DMS114 treated with DMSO at 0.1 percent for 48 hours (cell line): ENCODE measurements around the gene VPS26A.
A peak's percentile ranks its signal among the peaks of the same experiment; 100 is the strongest.
"Not testable (repeated sequence)": the region's sequence is repeated elsewhere in the genome, so short reads cannot be mapped to it uniquely, and the experiment has no call there.

Source experiments
- DNase-seq: peaks from one replicate; lab custom pipeline; 2025; ENCODE audit not compliant: unreplicated experiment; lab: John Stamatoyannopoulos, UW

Gene VPS26A

GRCh38 chr10:69175326-69175725 lies 51.3 kb downstream of the VPS26A start:
- DNase-seq: not testable (repeated sequence)

GRCh38 chr10:69176823-69177222 lies 52.8 kb downstream of the VPS26A start:
- DNase-seq: no peak

GRCh38 chr10:69179089-69179742 lies 55.2 kb downstream of the VPS26A start:
- peak; percentile 91 for DNase-seq

- DNase-seq: peak; percentile 98
These were observed 56.0 kb downstream of the VPS26A start, which contains the start of gene SUPV3L1 for GRCh38 chr10:69179743-69180524. Gene SUPV3L1, plus strand, starts transcription at chr10:69180234. Its CDS starts 58 bp downstream, at chr10:69180292.

- DNase-seq: no peak
These were observed 56.7 kb downstream of the VPS26A start for GRCh38 chr10:69180525-69181204.

- no peak for DNase-seq
These were observed 57.5 kb downstream of the VPS26A start for GRCh38 chr10:69181433-69181832.

DNA sequence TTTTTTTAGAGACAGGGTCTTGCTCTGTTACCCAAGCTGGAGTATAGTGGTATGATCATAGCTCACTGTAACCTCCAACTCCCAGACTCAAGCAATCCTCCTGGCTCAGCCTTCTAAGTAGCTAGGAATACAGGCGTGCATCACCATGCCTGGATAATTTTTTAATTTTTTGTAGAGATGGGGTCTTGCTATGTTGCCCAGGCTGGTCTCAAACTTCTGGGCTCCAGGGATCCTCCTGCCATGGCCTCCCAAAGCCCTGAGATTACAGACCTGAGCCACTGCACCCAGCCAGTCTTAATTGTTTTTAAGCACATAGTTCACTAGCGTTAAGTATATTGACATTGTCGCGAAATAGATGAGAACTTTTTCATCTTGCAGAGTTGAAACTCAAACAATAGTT lies 58.0 kb downstream of the VPS26A start:
- DNase-seq: no peak

GRCh38 chr10:69186524-69186923 lies 62.5 kb downstream of the VPS26A start:
- no peak for DNase-seq

DNA sequence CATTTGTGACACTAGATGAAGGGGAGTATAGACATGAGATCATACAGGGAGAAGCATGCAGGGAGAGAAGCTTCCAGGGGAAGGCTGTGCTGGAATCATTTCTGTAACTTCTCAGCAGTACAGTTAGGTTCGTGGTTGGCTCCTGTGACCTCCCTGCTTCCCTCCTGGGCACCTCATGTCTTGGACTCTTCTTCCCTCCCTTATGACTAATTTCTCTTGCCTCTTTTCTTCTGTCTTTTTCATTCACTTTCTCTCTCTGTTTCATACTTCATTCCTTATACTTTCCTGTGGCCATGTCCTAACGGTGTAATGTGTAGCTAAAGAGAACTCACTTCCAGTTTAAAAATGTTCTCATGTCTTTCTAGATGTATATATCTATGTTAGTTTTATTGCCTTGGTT lies 77.1 kb downstream of the VPS26A start:
- no peak for DNase-seq

DNA sequence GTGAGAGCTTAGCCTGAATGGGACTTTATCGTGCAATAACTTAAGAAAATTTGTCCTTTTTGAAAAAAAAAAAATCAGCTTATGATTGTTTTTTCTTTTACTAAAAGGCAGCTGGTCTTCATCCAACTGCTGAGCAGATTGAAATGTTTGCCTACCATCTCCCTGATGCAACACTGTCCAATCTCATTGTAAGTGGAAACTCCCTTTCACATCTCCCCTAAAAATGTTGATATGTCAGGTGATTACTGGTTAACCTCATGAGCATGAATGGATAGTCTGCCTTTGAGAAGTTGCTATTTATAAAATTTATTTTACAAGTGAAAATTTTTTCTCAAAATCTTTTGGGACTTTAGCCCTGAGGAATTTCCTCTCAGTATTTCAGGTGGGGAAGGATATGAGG lies 78.4 kb downstream of the VPS26A start:
- no peak for DNase-seq

GRCh38 chr10:69208761-69209160 lies 84.8 kb downstream of the VPS26A start:
- DNase-seq: no peak

- no peak for DNase-seq
These were observed 86.0 kb downstream of the VPS26A start for GRCh38 chr10:69209787-69210484.

DNA sequence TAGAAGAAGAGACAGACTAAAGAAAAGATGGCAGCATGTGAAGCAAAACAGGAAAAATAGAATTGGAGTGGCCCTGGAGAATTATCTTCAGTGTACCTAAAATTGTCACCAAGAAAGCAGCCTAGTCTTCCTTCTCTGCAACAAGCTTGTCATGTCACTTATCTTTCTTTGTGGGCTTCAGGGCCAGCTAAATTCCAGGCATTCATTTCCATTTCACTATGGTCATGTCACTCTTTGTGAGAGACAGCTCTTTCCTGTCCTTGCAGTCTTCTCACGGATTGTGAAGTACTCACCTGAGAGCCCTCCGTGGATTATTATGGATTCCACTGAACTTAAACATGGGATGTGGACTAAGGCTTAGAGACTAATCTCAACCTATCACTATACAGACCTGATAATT lies 87.1 kb downstream of the VPS26A start:
- DNase-seq: no peak

GRCh38 chr10:69211524-69211923 lies 87.5 kb downstream of the VPS26A start:
- no peak for DNase-seq

DNA sequence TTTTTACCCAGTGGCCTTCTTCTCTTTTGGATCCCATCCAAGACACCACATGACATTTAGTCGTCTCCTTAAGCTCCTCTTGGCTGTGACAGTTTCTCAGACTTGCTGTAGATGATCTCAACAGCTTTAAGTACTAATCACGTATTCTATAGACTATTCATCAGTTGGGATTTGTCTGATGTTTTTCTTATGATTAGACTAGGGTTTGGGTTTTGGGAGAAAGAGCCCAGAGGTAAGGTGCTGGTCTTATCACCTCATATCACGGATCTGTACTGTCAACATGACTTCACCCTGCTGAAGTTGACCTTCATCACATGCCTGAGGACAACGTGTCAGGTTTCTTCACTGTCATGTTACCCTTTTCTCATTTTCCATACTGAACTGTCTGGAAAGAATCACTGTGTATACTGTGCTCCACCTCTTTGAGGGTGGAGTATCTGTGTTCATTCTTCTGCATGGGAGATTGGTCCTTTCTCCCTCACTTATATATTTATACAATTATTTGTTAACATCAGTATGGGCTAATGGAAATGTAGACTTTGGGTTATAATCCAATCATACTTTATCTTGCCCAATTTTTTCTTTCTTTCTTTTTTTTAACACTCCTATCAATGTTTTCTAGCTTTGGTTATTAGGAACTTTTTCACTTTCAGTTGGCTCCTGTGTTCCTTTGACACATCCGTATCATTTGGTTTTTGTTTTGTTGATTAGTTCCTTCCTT lies 89.8 kb downstream of the VPS26A start:
- DNase-seq: no peak

- no peak for DNase-seq
These were observed 90.7 kb downstream of the VPS26A start for GRCh38 chr10:69214666-69215131.

DNA sequence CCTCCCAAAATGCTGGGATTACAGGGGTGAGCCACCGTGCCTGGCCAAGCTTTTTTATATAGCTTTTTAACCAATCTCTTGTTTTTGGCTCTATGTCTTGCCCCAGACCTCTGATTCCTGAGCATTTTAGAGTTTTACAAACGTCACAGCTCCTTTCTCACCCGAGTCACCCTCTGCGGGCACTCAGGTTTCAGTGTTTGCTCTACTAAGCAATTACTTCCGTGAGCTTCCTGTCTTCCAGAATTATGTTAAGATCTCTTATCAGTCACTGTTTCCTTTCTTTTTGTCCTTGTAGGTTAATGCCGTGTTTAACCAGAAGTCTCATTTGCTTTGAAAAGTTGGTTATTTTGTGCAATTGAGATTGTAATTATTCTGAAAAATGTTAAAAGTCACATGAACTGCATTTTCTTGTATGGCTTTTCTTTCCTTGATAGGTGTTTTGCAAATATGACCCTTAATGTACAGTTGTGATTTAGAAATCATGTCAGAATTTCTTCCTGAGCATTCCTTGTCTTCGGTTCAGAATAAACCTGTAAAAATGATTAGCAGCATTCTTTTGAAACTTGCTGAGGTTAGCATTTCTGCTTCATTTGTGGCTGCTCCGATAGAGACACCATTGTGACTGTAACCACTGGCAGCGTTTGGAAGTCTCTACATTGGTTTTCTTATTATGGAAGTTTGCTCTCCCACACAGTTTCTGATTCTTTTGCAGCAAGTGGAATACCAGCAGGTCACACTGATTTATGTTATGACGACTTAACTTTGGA lies 91.6 kb downstream of the VPS26A start:
- no peak for DNase-seq

- DNase-seq: no peak
These were observed 92.7 kb downstream of the VPS26A start for GRCh38 chr10:69216577-69217118.

GRCh38 chr10:69217119-69217754 lies 93.3 kb downstream of the VPS26A start:
- DNase-seq: no peak
